Keratinocyte (primary cell): ENCODE results near the gene CHI3L1. TPM values are rescaled to one million over a fixed set of nuclear protein-coding genes. Genes with fewer than 3 reads are reported as not detected.

ENCODE experiments used
- DNase-seq: peaks from one replicate; pipeline ENCODE4 v3.0.0-alpha.2; 2011; ENCODE audit warnings: low read depth, missing footprints, low spot score
- FAIRE-seq: peaks from 2 replicates; lab custom pipeline; 2011; peaks lifted over from hg19 to GRCh38; lab: Jason Lieb, UNC
- H2AFZ ChIP-seq: 2 replicates; pipeline ENCODE4 v1.6.0; 2012; ENCODE audit warnings: low read length, control low read depth, inconsistent platforms; ENCODE audit not compliant: control insufficient read depth
- H3K27ac ChIP-seq: 2 replicates; pipeline ENCODE4 v1.5.1; 2011; ENCODE audit warnings: low read length; ENCODE audit not compliant: control insufficient read depth, insufficient read depth
- H3K27me3 ChIP-seq: 3 replicates; pipeline ENCODE4 v1.6.0; 2011; ENCODE audit warnings: low read length; ENCODE audit not compliant: control insufficient read depth, insufficient read depth; ENCODE audit errors: extremely low read depth
- H3K36me3 ChIP-seq, 2 experiments: 2 replicates in 1 of 2; 3 replicates in 1 of 2; pipeline ENCODE4 v1.5.1; 2011; ENCODE audit warnings: low read length in 2 of 2, mild to moderate bottlenecking in 1 of 2; ENCODE audit not compliant: control insufficient read depth in 2 of 2, insufficient read depth in 2 of 2; ENCODE audit errors: extremely low read depth in 1 of 2
- H3K4me1 ChIP-seq: 3 replicates; pipeline ENCODE4 v1.5.1; 2011; ENCODE audit warnings: low read length; ENCODE audit not compliant: control insufficient read depth, insufficient read depth; ENCODE audit errors: extremely low read depth
- H3K4me2 ChIP-seq: 3 replicates; pipeline ENCODE4 v1.6.0; 2011; ENCODE audit warnings: low read depth, low read length; ENCODE audit not compliant: control insufficient read depth, insufficient read depth; ENCODE audit errors: extremely low read depth
- H3K4me3 ChIP-seq, 3 experiments: fragments of 200-600 bp in 1 of 3; sonication (generic) in 1 of 3; 2 replicates in 2 of 3; 3 replicates in 1 of 3; pipeline ENCODE4 v1.5.1; 2011 to 2016; ENCODE audit warnings: low read length in 3 of 3, mild to moderate bottlenecking in 3 of 3, control low read depth in 2 of 3, inconsistent platforms in 1 of 3, low read depth in 1 of 3, mixed read lengths in 1 of 3, mixed run types in 1 of 3, moderate library complexity in 1 of 3; ENCODE audit not compliant: control insufficient read depth in 2 of 3, insufficient read depth in 2 of 3; ENCODE audit errors: extremely low read depth in 1 of 3
- H3K79me2 ChIP-seq: 2 replicates; pipeline ENCODE4 v1.6.0; 2012; ENCODE audit warnings: low read length; ENCODE audit not compliant: control insufficient read depth, insufficient read depth
- H3K9ac ChIP-seq: 3 replicates; pipeline ENCODE4 v1.6.0; 2011; ENCODE audit warnings: low read length; ENCODE audit not compliant: control insufficient read depth, insufficient read depth; ENCODE audit errors: extremely low read depth
- H3K9me1 ChIP-seq: 3 replicates; pipeline ENCODE4 v1.6.0; 2011; ENCODE audit warnings: low read length; ENCODE audit not compliant: control insufficient read depth, insufficient read depth; ENCODE audit errors: extremely low read depth
- H3K9me3 ChIP-seq: 2 replicates; pipeline ENCODE4 v1.5.1; 2012; ENCODE audit warnings: low read depth, low read length; ENCODE audit not compliant: control insufficient read depth
- H4K20me1 ChIP-seq: 3 replicates; pipeline ENCODE4 v1.6.0; 2011; ENCODE audit warnings: low read length; ENCODE audit not compliant: control insufficient read depth, insufficient read depth; ENCODE audit errors: extremely low read depth
- EZH2 ChIP-seq: IDR thresholded peaks from one replicate; pipeline ENCODE4 v1.6.1; 2012; ENCODE audit warnings: inconsistent platforms, mild to moderate bottlenecking, low read length, moderate library complexity
- dilution Hi-C: fragments of 300-500 bp; cut with MboI; formaldehyde crosslinking; loops from one replicate; pipeline ENCODE4 v1.7.0; 2020; ENCODE audit warnings: low sequenced_read_pairs; ENCODE audit not compliant: extremely low pct_ligation_motif_present
- polyA plus RNA-seq, 5 experiments: library from polyadenylated mRNA; depleted of rRNA in 3 of 5; stranded (reverse) in 3 of 5; stranded (forward) in 1 of 5; unstranded in 1 of 5; fragments of >200 nt; gene quantifications; 1 replicate in 1 of 5; 2 replicates in 3 of 5; 3 replicates in 1 of 5; pipeline versions ENCODE4 v1.2.1 to v1.2.3, GENCODE V29; 2011 to 2012; ENCODE audit warnings: missing spikeins in 2 of 5, low read depth in 1 of 5, low replicate concordance in 1 of 5
- TF ChIP-seq, protein P1 (sequence below), 3 experiments: IDR thresholded peaks in 1 of 3; conservative IDR thresholded peaks in 1 of 3; optimal IDR thresholded peaks in 1 of 3; 2 replicates in 2 of 3; 3 replicates in 1 of 3; pipeline versions ENCODE3 to v1.5.1; 2011; ENCODE audit warnings: low read length in 3 of 3, mild to moderate bottlenecking in 3 of 3, moderate library complexity in 2 of 3, control low read depth in 1 of 3, inconsistent platforms in 1 of 3; ENCODE audit not compliant: insufficient read depth in 2 of 3; ENCODE audit errors: extremely low read depth in 1 of 3

Gene CHI3L1
- polyA plus RNA-seq, 1 donor (not counting 4 experiments of a cell fraction or from before 2014, with no cell fraction given) = 0.20 TPM

DNA sequence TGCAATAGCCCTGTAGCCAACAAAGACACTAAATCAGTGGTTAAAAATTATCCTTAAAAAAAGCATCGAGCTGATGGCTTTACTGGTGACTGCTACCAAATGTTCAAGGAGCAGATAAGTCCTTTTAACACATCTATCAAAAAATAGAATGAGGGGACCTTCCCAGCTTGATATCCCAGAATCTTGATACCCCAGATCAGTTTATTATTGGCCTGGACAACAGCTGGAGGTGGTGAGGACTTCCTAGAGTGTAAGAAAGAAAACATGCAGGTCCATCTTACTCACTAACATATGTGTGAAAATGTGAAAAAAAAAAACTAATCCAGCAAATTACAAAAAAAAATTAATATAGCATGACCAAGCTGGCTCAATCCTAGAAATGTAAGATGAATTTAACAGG, 21.7 kb upstream of the CHI3L1 start:
- FAIRE-seq (no peak), DNase-seq (no peak)
- Histone ChIP-seq H3K27me3 (peaks cover under 1% of the 10 kb centered on the region), H2AFZ (no peak overlapping the region), H3K4me1 (no peaks in the 10 kb centered on the region), H3K4me3 (no peak overlapping the region), H3K9me1 (no peaks in the 10 kb centered on the region), H4K20me1 (no peaks in the 10 kb centered on the region), H3K36me3 (no peaks in the 10 kb centered on the region), H3K79me2 (no peaks in the 10 kb centered on the region), H3K4me2 (no peak overlapping the region), H3K27ac (no peak overlapping the region), H3K9me3 (no peaks in the 10 kb centered on the region), H3K9ac (no peak overlapping the region)
- TF ChIP-seq, protein P1, sequence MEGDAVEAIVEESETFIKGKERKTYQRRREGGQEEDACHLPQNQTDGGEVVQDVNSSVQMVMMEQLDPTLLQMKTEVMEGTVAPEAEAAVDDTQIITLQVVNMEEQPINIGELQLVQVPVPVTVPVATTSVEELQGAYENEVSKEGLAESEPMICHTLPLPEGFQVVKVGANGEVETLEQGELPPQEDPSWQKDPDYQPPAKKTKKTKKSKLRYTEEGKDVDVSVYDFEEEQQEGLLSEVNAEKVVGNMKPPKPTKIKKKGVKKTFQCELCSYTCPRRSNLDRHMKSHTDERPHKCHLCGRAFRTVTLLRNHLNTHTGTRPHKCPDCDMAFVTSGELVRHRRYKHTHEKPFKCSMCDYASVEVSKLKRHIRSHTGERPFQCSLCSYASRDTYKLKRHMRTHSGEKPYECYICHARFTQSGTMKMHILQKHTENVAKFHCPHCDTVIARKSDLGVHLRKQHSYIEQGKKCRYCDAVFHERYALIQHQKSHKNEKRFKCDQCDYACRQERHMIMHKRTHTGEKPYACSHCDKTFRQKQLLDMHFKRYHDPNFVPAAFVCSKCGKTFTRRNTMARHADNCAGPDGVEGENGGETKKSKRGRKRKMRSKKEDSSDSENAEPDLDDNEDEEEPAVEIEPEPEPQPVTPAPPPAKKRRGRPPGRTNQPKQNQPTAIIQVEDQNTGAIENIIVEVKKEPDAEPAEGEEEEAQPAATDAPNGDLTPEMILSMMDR (optimal IDR thresholded peaks at IDR 0.05 in 1 of 3, IDR thresholded peaks at IDR 0.05 in 1 of 3, conservative IDR thresholded peaks at IDR 0.05 in 1 of 3; ENCODE audit: extremely low read depth in 1 of 3, insufficient read depth in 2 of 3, low read length in 3 of 3) = no peak
- no peak for TF ChIP-seq EZH2
- dilution Hi-C loops = no loop called here

GRCh38 chr1:203207751-203208150, 21.2 kb upstream of the CHI3L1 start:
- no peak overlapping the region for H3K9ac ChIP-seq
- H3K27ac ChIP-seq = no peak overlapping the region
- no peak for DNase-seq
- H3K36me3 ChIP-seq = no peaks in the 10 kb centered on the region
- H3K4me1 ChIP-seq = no peaks in the 10 kb centered on the region
- peaks cover 4% of the 10 kb centered on the region for H3K27me3 ChIP-seq
- no peak for FAIRE-seq
- H3K9me1 ChIP-seq = no peaks in the 10 kb centered on the region
- no peaks in the 10 kb centered on the region for H4K20me1 ChIP-seq
- H3K9me3 ChIP-seq = no peaks in the 10 kb centered on the region
- no peaks in the 10 kb centered on the region for H3K79me2 ChIP-seq
- no peak overlapping the region for H2AFZ ChIP-seq
- TF ChIP-seq EZH2 = no peak
- TF ChIP-seq, protein P1 (optimal IDR thresholded peaks at IDR 0.05 in 1 of 3, IDR thresholded peaks at IDR 0.05 in 1 of 3, conservative IDR thresholded peaks at IDR 0.05 in 1 of 3; ENCODE audit: extremely low read depth in 1 of 3, insufficient read depth in 2 of 3, low read length in 3 of 3) = no peak
- no peak overlapping the region for H3K4me3 ChIP-seq
- dilution Hi-C loops = no loop called here
- H3K4me2 ChIP-seq = no peak overlapping the region
